Mucosa of descending colon (tissue), 3 donors: ENCODE measurements around the gene RBM4. TPM values are rescaled to one million over a fixed set of nuclear protein-coding genes. Genes with fewer than 3 reads are reported as not detected.
"Not testable (repeated sequence)": the region's sequence is repeated elsewhere in the genome, so short reads cannot be mapped to it uniquely, and the experiment has no call there.

ENCODE experiments used
- ATAC-seq: fragments of 200-7000 bp; cut with Tn5 transposase; one replicate; pipeline ENCODE4 v1.9.1; 2020; ENCODE audit warnings: mild to moderate bottlenecking, moderate library complexity
- DNase-seq, 3 donors: peaks; one replicate each; pipeline ENCODE4 v3.0.0-alpha.2; 2020
- H3K36me3 ChIP-seq: fragments of 200-600 bp; one replicate; pipeline ENCODE4 v1.8.0; 2021; ENCODE audit warnings: low read depth, mild to moderate bottlenecking
- H3K4me1 ChIP-seq: fragments of 200-600 bp; one replicate; pipeline ENCODE4 v1.8.0; 2021; ENCODE audit warnings: low read depth, mild to moderate bottlenecking
- H3K4me3 ChIP-seq: fragments of 200-600 bp; one replicate; pipeline ENCODE4 v1.8.0; 2021; ENCODE audit warnings: mild to moderate bottlenecking
- H3K9me3 ChIP-seq: fragments of 200-600 bp; one replicate; pipeline ENCODE4 v1.8.0; 2021; ENCODE audit warnings: mild to moderate bottlenecking
- CTCF ChIP-seq: fragments of 200-600 bp; IDR thresholded peaks from one replicate; pipeline ENCODE4 v1.8.0; 2022; ENCODE audit warnings: antibody characterized with exemption, mild to moderate bottlenecking
- intact Hi-C, 2 donors: fragments of 100-400 bp; cut with DNase I in 1 of 2; cut with micrococcal nuclease in 1 of 2; formaldehyde crosslinking; loops; one replicate each; pipeline versions ENCODE4 v1.11.0 to v1.11.1; 2022; cut with DNase I, micrococcal nuclease
- total RNA-seq, 3 donors: library from RNA; stranded (reverse); fragmentation: NEBNext Ultra II Directional in 2 of 3; extraction: Animal tissue kit (Norgen Biotek cat#: 25700) in 2 of 3; gene quantifications; one replicate each; pipeline versions ENCODE4 v1.2.1 to v1.2.4, GENCODE V29; 2021 to 2023
- donor health status: DM: no; HTN: no; CAD: no; lungs with moderate emphysema.
- donor health status: DM: no; HTN: no; CAD: no.
- donor health status: DM: no; HTN: yes; CAD: no.

RBM4 gene
- total RNA-seq, 3 donors from 2014 or later, result 101 to 125 (median 104) TPM

GRCh38 chr11:66600631-66601233 lies 37.8 kb upstream of the RBM4 start:
- no peak for DNase-seq
- Histone ChIP-seq H3K4me1 (peaks cover 6% of the 10 kb centered on the region), H3K36me3 (no peaks in the 10 kb centered on the region), H3K4me3 (no peak overlapping the region), H3K9me3 (no peaks in the 10 kb centered on the region)
- ATAC-seq, result no peak
- TF ChIP-seq CTCF, result no peak
- intact Hi-C loops, result no loop called here

- H3K9me3 ChIP-seq, result no peaks in the 10 kb centered on the region
- ATAC-seq (no peak), DNase-seq (no peak)
- no peak overlapping the region for H3K4me3 ChIP-seq
- TF ChIP-seq CTCF, result no peak
- H3K36me3 ChIP-seq, result no peaks in the 10 kb centered on the region
- H3K4me1 ChIP-seq, result peaks cover 8% of the 10 kb centered on the region
- intact Hi-C loops, result no loop called here
Observed at GRCh38 chr11:66603072-66603471, 35.4 kb upstream of the RBM4 start.

DNA sequence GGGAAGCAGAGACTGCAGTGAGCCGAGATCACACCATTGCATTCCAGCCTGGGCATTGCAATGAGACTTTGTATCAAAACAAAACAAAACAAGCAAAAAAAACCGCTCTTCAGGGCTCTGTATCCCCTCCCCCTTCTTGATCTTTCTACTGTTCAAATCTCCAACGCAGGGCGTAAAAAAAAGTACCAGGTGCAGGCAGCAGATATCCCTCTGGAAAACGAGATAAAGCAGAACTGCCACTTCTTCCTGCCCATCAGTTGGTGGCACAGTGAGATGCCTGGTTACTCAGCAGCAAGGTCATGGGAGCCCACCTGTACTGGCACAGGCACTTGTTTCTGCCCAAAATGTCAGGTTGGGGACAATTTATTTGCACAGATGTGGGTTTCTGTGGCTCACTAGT lies 34.3 kb upstream of the RBM4 start:
- Histone ChIP-seq H3K36me3 (no peaks in the 10 kb centered on the region), H3K4me1 (peaks cover 14% of the 10 kb centered on the region), H3K4me3 (no peak overlapping the region), H3K9me3 (no peaks in the 10 kb centered on the region)
- ATAC-seq, result no peak
- DNase-seq, result no peak
- intact Hi-C loops, result no loop called here
- TF ChIP-seq CTCF, result no peak

DNA sequence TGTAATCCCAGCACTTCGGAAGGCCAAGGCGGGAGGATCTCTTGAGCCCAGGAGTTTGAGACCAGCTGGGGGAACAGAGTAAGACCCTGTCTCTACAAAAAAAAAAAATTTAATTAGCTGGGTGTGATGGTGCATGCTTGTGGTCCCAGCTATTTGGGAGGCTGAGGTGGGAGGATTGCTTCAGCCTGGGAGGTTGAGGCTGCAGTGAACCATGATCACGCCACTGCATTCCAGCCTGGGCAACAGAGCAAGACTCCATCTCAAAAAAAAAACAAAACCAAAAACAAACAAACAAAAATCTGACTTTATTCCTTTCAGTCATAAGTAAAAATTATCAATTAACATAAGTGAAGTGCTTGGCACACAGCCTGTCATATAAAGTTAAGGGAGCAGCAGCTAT lies 31.9 kb upstream of the RBM4 start:
- intact Hi-C loops, H3K36me3 ChIP-seq, H3K9me3 ChIP-seq, ATAC-seq, DNase-seq, H3K4me3 ChIP-seq: not testable (repeated sequence)
- H3K4me1 ChIP-seq, result peaks cover 14% of the 10 kb centered on the region

- Histone ChIP-seq H3K4me1 (peaks cover 14% of the 10 kb centered on the region), H3K36me3 (no peaks in the 10 kb centered on the region), H3K9me3 (no peaks in the 10 kb centered on the region), H3K4me3 (no peak overlapping the region)
- intact Hi-C loops, result no loop called here
- no peak for TF ChIP-seq CTCF
- ATAC-seq, result peak; percentile 87
- DNase-seq, result peak; percentile 75 to 83 (median 80)
Observed at GRCh38 chr11:66607126-66607834, 31.2 kb upstream of the RBM4 start.

GRCh38 chr11:66609721-66610617 lies 28.5 kb upstream of the RBM4 start:
- H3K9me3 ChIP-seq, result no peaks in the 10 kb centered on the region
- DNase-seq (peak in 1 of 3 donors; percentile 9), ATAC-seq (no peak)
- no peak for TF ChIP-seq CTCF
- H3K4me3 ChIP-seq, result no peak overlapping the region
- peaks cover 14% of the 10 kb centered on the region for H3K4me1 ChIP-seq
- H3K36me3 ChIP-seq, result no peaks in the 10 kb centered on the region
- intact Hi-C loops, result no loop called here
